Right atrium auricular region (tissue), 2 donors: ENCODE data around the gene LINC00237. TPM values are rescaled to one million over a fixed set of nuclear protein-coding genes. Genes with fewer than 3 reads are reported as not detected.

Experiments
- DNase-seq: peaks from one replicate; pipeline ENCODE4 v3.0.0-alpha.2; 2019; ENCODE audit warnings: low spot score
- H3K27ac ChIP-seq, 2 donors: fragments of 200-600 bp; sonication (generic); 1 replicate in 1 of 2; 2 replicates in 1 of 2; pipeline ENCODE4 v1.5.1; 2016 to 2019
- H3K27me3 ChIP-seq, 2 donors: fragments of 200-600 bp; sonication (generic); one replicate each; pipeline versions ENCODE4 v1.5.1 to v1.6.0; 2017 to 2019
- H3K36me3 ChIP-seq: fragments of 200-600 bp; sonication (generic); one replicate; pipeline ENCODE4 v1.5.1; 2016
- H3K4me1 ChIP-seq, 2 donors: fragments of 200-600 bp; sonication (generic); one replicate each; pipeline versions ENCODE4 v1.5.1 to v1.6.0; 2017 to 2019
- H3K4me3 ChIP-seq, 2 donors: fragments of 200-600 bp; sonication (generic); 1 replicate in 1 of 2; 2 replicates in 1 of 2; pipeline ENCODE4 v1.5.1; 2017 to 2019; ENCODE audit warnings: mild to moderate bottlenecking in 1 of 2, moderate library complexity in 1 of 2
- H3K9me3 ChIP-seq, 2 donors: fragments of 200-600 bp; sonication (generic); one replicate each; pipeline ENCODE4 v1.5.1; 2019
- total RNA-seq, 2 donors: library from RNA; depleted of rRNA; stranded (reverse); fragments of >200 nt; gene quantifications; one replicate each; pipeline ENCODE4 v1.1.0, GENCODE V29; 2016
- TF ChIP-seq, protein P1 (sequence below), 2 donors: fragments of 200-600 bp; sonication (generic); IDR thresholded peaks; one replicate each; pipeline ENCODE4 v1.5.1; 2019; ENCODE audit warnings: antibody characterized with exemption in 2 of 2

LINC00237 gene
- total RNA-seq, 2 donors from 2014 or later = not detected

DNA sequence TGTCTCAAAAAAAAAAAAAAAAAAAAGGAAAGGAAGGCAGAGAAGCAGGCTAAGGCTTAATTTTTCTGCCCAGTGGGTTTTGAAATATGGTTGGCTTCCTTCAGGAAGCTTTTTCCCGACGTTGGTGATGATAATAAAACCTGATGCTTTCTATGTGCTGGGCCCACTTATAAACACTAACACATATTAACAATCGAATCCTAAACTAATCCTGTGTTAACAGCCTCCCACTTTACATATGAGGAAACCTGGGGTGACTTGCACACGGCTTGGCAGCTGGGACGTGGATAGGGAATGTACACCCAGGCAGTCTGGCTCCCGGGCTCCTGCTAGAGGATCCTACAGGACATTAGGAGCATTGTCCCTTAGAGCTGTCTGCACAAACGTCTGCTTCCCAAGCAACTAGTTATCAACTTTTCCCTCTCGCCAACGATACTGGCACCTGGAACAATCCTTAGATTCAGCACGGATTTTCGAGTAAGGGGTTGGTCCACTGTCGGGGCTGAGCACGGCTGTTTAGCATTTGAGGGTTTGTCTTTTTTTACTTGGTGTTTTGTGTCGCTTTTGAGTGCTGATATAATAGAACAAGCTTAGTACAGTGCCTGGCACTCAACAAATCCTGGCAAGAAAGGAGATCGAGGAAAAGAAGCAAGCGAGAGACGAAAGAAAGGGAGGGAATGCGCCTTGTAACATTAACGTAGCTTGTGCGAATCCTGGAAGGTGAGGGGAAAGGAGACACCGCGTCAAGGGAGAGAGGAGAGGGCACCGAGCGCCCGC, 19.1 kb upstream of the LINC00237 start:
- H3K9me3 ChIP-seq = no peaks in the 10 kb centered on the region
- TF ChIP-seq, protein P1, sequence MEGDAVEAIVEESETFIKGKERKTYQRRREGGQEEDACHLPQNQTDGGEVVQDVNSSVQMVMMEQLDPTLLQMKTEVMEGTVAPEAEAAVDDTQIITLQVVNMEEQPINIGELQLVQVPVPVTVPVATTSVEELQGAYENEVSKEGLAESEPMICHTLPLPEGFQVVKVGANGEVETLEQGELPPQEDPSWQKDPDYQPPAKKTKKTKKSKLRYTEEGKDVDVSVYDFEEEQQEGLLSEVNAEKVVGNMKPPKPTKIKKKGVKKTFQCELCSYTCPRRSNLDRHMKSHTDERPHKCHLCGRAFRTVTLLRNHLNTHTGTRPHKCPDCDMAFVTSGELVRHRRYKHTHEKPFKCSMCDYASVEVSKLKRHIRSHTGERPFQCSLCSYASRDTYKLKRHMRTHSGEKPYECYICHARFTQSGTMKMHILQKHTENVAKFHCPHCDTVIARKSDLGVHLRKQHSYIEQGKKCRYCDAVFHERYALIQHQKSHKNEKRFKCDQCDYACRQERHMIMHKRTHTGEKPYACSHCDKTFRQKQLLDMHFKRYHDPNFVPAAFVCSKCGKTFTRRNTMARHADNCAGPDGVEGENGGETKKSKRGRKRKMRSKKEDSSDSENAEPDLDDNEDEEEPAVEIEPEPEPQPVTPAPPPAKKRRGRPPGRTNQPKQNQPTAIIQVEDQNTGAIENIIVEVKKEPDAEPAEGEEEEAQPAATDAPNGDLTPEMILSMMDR (IDR thresholded peaks at IDR 0.05) = no peak
- peaks cover 0 to 10% of the 10 kb centered on the region in 2 donors for H3K4me1 ChIP-seq
- peak overlapping the region; percentile 83 to 93 for H3K27ac ChIP-seq
- no peak for DNase-seq
- peak overlapping the region; percentile 88 to 100 for H3K4me3 ChIP-seq
- no peaks in the 10 kb centered on the region for H3K36me3 ChIP-seq
- no peaks in the 10 kb centered on the region for H3K27me3 ChIP-seq

DNA sequence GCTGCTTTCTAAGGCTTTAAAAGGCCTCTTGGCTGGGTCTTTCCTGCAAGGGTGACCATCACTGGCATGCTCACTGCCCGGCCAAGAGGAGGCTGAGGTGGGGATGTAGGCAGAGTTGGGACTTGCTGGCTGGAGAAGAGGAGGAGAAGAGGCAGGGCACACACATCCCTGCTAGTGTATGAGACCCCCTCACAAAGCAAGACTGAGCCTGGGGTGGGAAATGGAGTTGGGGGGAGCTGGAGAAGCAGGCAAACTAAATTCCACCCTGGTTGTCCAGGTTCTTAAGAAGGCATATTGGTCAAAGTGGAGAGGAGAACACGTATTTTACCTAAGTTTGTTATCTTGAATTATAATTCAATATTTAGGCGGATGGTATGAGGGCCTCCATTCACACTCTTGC, 18.0 kb upstream of the LINC00237 start:
- Histone ChIP-seq H3K27me3 (no peaks in the 10 kb centered on the region), H3K9me3 (no peaks in the 10 kb centered on the region), H3K27ac (no peak overlapping the region), H3K4me1 (peaks cover 0 to 10% of the 10 kb centered on the region in 2 donors), H3K36me3 (no peaks in the 10 kb centered on the region), H3K4me3 (no peak overlapping the region)
- DNase-seq = no peak
- TF ChIP-seq, protein P1 (IDR thresholded peaks at IDR 0.05) = no peak

DNA sequence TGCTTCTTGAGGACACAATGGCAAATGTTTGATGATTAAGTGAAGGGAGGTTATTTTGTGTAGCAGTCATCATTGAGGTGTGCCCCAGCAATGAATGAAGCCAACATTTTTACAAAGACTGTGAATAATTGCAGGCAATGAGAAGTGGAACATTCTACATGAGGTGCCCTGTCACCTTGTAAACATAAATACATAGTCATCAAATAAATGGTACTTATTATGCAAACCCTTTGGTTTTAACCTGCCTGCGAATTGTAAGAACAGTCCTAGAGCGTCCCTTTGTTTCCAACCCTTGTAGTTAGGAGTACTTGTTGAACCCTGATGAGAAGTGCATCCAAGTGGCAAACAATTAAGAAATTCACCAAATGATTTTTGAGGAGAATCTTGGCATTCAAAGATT, 12.6 kb upstream of the LINC00237 start:
- DNase-seq = no peak
- Histone ChIP-seq H3K9me3 (no peaks in the 10 kb centered on the region), H3K36me3 (no peaks in the 10 kb centered on the region), H3K4me3 (no peak overlapping the region), H3K4me1 (no peaks in the 10 kb centered on the region), H3K27ac (no peak overlapping the region), H3K27me3 (no peaks in the 10 kb centered on the region)
- TF ChIP-seq, protein P1 (IDR thresholded peaks at IDR 0.05) = no peak

DNA sequence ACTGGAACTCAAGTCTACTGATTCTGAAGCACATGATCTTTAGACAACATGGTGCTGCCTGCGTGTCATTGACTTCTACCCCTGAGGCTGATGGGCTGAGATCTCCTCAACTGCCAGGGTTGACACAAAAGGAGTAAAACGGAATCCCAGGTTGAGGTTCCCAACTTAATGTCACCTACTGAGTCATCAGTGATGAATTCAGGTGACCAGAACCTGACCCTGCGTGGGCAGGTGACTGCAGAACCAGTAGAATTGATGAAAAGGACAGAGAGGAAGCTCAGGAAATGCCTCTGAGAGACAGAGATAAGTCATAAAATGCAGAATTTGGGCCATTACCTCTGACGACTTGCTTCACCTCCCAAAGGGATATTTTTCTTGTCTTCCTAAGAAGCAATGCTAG, 12.0 kb upstream of the LINC00237 start:
- no peaks in the 10 kb centered on the region for H3K36me3 ChIP-seq
- DNase-seq = no peak
- no peak overlapping the region for H3K27ac ChIP-seq
- TF ChIP-seq, protein P1 (IDR thresholded peaks at IDR 0.05) = no peak
- H3K27me3 ChIP-seq = no peaks in the 10 kb centered on the region
- no peak overlapping the region for H3K4me3 ChIP-seq
- H3K9me3 ChIP-seq = no peaks in the 10 kb centered on the region
- H3K4me1 ChIP-seq = no peaks in the 10 kb centered on the region

DNA sequence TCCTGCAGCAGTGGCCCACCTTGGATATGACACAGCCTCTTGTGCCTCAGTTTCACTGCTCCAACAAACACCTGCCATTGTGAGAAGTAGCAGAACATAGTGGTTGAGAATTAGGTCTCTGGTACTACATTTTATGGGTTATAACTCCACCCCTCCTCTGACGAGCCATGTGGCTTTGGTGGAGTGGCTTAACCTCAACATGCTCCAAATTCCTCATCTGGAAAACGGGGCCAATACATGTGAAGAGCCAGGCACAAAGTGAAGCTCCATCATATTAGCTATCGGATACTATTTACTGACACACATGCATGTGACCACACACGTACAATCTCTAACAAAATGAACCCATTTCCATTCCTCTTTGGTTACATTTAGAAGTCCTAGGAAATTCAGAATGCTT, 11.4 kb upstream of the LINC00237 start:
- no peak overlapping the region for H3K4me3 ChIP-seq
- H3K9me3 ChIP-seq = no peaks in the 10 kb centered on the region
- DNase-seq = no peak
- no peaks in the 10 kb centered on the region for H3K4me1 ChIP-seq
- H3K27ac ChIP-seq = no peak overlapping the region
- H3K36me3 ChIP-seq = no peaks in the 10 kb centered on the region
- H3K27me3 ChIP-seq = no peaks in the 10 kb centered on the region
- TF ChIP-seq, protein P1 (IDR thresholded peaks at IDR 0.05) = no peak

DNA sequence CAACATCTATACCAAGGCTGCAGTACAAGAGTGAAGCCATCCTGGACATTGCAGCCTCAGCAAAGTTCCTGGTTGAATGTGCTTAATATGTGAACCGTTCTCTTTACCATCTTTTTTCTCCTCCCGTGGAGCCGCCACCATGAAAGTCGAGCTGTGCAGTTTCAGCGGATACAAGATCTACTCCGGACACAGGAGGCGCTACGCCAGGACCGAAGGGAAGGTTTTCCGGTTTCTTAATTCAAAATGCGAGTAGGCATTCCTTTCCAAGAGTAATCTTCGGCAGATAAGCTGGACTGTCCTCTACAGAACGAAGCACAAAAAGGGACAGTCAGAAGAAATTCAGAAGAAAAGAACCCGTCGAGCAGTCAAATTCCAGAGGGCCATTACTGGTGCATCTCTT, 8.4 kb upstream of the LINC00237 start:
- Histone ChIP-seq H3K9me3 (no peaks in the 10 kb centered on the region), H3K27ac (no peak overlapping the region), H3K4me1 (no peaks in the 10 kb centered on the region), H3K36me3 (no peaks in the 10 kb centered on the region), H3K4me3 (no peak overlapping the region), H3K27me3 (no peaks in the 10 kb centered on the region)
- TF ChIP-seq, protein P1 (IDR thresholded peaks at IDR 0.05) = no peak
- DNase-seq = no peak
